Measurements from ENCODE around the gene SGCB.

The SGCB gene

GRCh38 chr4:52019936-52020657 is 18.0 kb downstream of the SGCB start, which contains the start of gene LRRC66:
TSS of gene LRRC66 (minus strand) at chr4:52020363. CDS start at chr4:52017613, 2,750 bp downstream.
- no peak for DNase-seq (ENCODE audit: low spot score)

GRCh38 chr4:52017814-52018213 is 20.3 kb downstream of the SGCB start:
- no peak for DNase-seq (ENCODE audit: low spot score)

- DNase-seq (ENCODE audit: low spot score), result no peak
Observed at GRCh38 chr4:52016981-52017380, 21.1 kb downstream of the SGCB start.

GRCh38 chr4:52015366-52015765 is 22.7 kb downstream of the SGCB start:
- DNase-seq (ENCODE audit: low spot score), result no peak

GRCh38 chr4:52014903-52015302 is 23.2 kb downstream of the SGCB start:
- DNase-seq (ENCODE audit: low spot score), result no peak

GRCh38 chr4:52012651-52013050 is 25.4 kb downstream of the SGCB start:
- DNase-seq (ENCODE audit: low spot score), result no peak

- DNase-seq (ENCODE audit: low spot score), result no peak
Observed at GRCh38 chr4:52010986-52011385, 27.1 kb downstream of the SGCB start.

GRCh38 chr4:52006887-52007286 is 31.2 kb downstream of the SGCB start:
- no peak for DNase-seq (ENCODE audit: low spot score)

- no peak for DNase-seq (ENCODE audit: low spot score)
Observed at GRCh38 chr4:52005604-52006273, 32.4 kb downstream of the SGCB start.

GRCh38 chr4:52004414-52004813 is 33.7 kb downstream of the SGCB start:
- no peak for DNase-seq (ENCODE audit: low spot score)

GRCh38 chr4:52001616-52002015 is 36.5 kb downstream of the SGCB start:
- no peak for DNase-seq (ENCODE audit: low spot score)

GRCh38 chr4:51999250-51999649 is 38.8 kb downstream of the SGCB start:
- DNase-seq (ENCODE audit: low spot score), result no peak

GRCh38 chr4:51998837-51999236 is 39.3 kb downstream of the SGCB start:
- DNase-seq (ENCODE audit: low spot score), result no peak

- no peak for DNase-seq (ENCODE audit: low spot score)
Observed at GRCh38 chr4:51997647-51998046, 40.5 kb downstream of the SGCB start.

GRCh38 chr4:51995647-51996220 is 42.4 kb downstream of the SGCB start:
- DNase-seq (ENCODE audit: low spot score), result no peak
